ENCODE data around the gene ASPSCR1. TPM values are rescaled to one million over a fixed set of nuclear protein-coding genes. Genes with fewer than 3 reads are reported as not detected.

The ASPSCR1 gene
- total and polyA plus RNA-seq, 10 of the 15 experiments (the other 5 are each of a cell fraction or from before 2014, with no cell fraction given): 1.5 to 48.4 (median 25.4) TPM

- DNase-seq (ENCODE audit: low read depth, low spot score): no peak
- no peaks in the 10 kb centered on the region for H3K79me2 ChIP-seq (ENCODE audit: control insufficient read depth, insufficient read depth, low read length)
- no peak for FAIRE-seq
- no peak overlapping the region for H3K4me3 ChIP-seq
- ATAC-seq: no peak
- RAD21 ChIA-PET (ENCODE audit: unreplicated experiment): no interaction called here
- in situ Hi-C loops (cut with MboI): no loop called here
- CTCF ChIA-PET: no interaction called here
- no peak overlapping the region for H3K27ac ChIP-seq (ENCODE audit: control insufficient read depth, insufficient read depth)
- no peaks in the 10 kb centered on the region for H3K9me3 ChIP-seq (replicated peaks; ENCODE audit: control insufficient read depth, insufficient read depth, low read length)
- peaks cover 8 to 20% of the 10 kb centered on the region in 2 experiments for H3K27me3 ChIP-seq (replicated peaks in 1 of 2; ENCODE audit: control insufficient read depth in 2 of 2, insufficient read depth in 2 of 2, low read length in 1 of 2)
- H3K9ac ChIP-seq (ENCODE audit: control insufficient read depth, insufficient read depth, low read length): no peak overlapping the region
- no peak overlapping the region for H3K4me2 ChIP-seq (ENCODE audit: control insufficient read depth, insufficient read depth)
- no TSS peak for BruUV-seq (replicated peaks)
- intact Hi-C loops (cut with micrococcal nuclease; ENCODE audit: unreplicated experiment): no loop called here
- 42% methylated on average over 18 of the region's 19 CpGs for WGBS (ENCODE audit: insufficient coverage, insufficient replicate concordance, low lambda C conversion rate, missing lambda C conversion rate)
- H3K4me1 ChIP-seq (ENCODE audit: control insufficient read depth, insufficient read depth, low read length): no peaks in the 10 kb centered on the region
- POLR2A ChIA-PET: no interaction called here
- no peaks in the 10 kb centered on the region for H4K20me1 ChIP-seq (ENCODE audit: control insufficient read depth, insufficient read depth)
- SMC1A ChIA-PET (ENCODE audit: uncharacterized antibody, unreplicated experiment): no interaction called here
- no peaks in the 10 kb centered on the region for H3K36me3 ChIP-seq (ENCODE audit: control insufficient read depth in 2 of 2, insufficient read depth in 2 of 2, low read length in 1 of 2)
- no peak overlapping the region for H2AFZ ChIP-seq (ENCODE audit: control insufficient read depth, low read depth, low read length)
- no peak for TF ChIP-seq ZBED1 (IDR thresholded peaks at IDR 0.05; ENCODE audit: borderline replicate concordance)
- TF ChIP-seq ZNF274 (IDR thresholded peaks at IDR 0.05; ENCODE audit: insufficient read depth, insufficient read length): no peak
- TF ChIP-seq MLLT1 (IDR thresholded peaks at IDR 0.05): no peak
- no peak for TF ChIP-seq E2F8 (IDR thresholded peaks at IDR 0.05; ENCODE audit: low read depth, partially characterized antibody)
- no peak for TF ChIP-seq BMI1 (IDR thresholded peaks at IDR 0.05; ENCODE audit: borderline replicate concordance)
- TF ChIP-seq GATAD2B (conservative IDR thresholded peaks at IDR 0.05; ENCODE audit: low read depth): no peak
- TF ChIP-seq, protein P1, sequence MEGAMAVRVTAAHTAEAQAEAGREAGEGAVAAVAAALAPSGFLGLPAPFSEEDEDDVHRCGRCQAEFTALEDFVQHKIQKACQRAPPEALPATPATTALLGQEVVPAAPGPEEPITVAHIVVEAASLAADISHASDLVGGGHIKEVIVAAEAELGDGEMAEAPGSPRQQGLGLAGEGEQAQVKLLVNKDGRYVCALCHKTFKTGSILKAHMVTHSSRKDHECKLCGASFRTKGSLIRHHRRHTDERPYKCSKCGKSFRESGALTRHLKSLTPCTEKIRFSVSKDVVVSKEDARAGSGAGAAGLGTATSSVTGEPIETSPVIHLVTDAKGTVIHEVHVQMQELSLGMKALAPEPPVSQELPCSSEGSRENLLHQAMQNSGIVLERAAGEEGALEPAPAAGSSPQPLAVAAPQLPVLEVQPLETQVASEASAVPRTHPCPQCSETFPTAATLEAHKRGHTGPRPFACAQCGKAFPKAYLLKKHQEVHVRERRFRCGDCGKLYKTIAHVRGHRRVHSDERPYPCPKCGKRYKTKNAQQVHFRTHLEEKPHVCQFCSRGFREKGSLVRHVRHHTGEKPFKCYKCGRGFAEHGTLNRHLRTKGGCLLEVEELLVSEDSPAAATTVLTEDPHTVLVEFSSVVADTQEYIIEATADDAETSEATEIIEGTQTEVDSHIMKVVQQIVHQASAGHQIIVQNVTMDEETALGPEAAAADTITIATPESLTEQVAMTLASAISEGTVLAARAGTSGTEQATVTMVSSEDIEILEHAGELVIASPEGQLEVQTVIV (IDR thresholded peaks at IDR 0.05; ENCODE audit: borderline replicate concordance, partially characterized antibody): no peak
- TF ChIP-seq NRF1 (conservative IDR thresholded peaks at IDR 0.05; ENCODE audit: low read depth, low read length): no peak
- no peak for TF ChIP-seq IRF3 (IDR thresholded peaks at IDR 0.05)
Observed at GRCh38 chr17:81957691-81958432, 19.6 kb upstream of the ASPSCR1 start.
